H1 (cell line): Measurements from ENCODE around the gene CAMTA1. TPM values are rescaled to one million over a fixed set of nuclear protein-coding genes. Genes with fewer than 3 reads are reported as not detected.

Source experiments
- CTCF ChIA-PET: fragments of 300-600 bp; sonication (Branson Sonifier 250); formaldehyde crosslinking; loops from one replicate; lab custom pipeline; 2021; ENCODE audit not compliant: partially characterized antibody; lab: Charles Lee
- POLR2A ChIA-PET: fragments of 300-600 bp; sonication (Branson Sonifier 250); formaldehyde crosslinking; loops from one replicate; lab custom pipeline; 2021; ENCODE audit warnings: inconsistent platforms; ENCODE audit not compliant: partially characterized antibody; lab: Charles Lee
- DNase-seq, 2 experiments: peaks; one replicate each; pipeline versions ENCODE4 v3.0.0 to v3.0.0-alpha.2; 2010 to 2022; ENCODE audit warnings: low spot score in 2 of 2, low read depth in 1 of 2, mixed read lengths in 1 of 2
- FAIRE-seq: peaks from 2 replicates; lab custom pipeline; 2011; peaks lifted over from hg19 to GRCh38; lab: Jason Lieb, UNC
- H2AFZ ChIP-seq: 2 replicates; pipeline ENCODE4 v1.8.1; 2012; ENCODE audit warnings: low read length, inconsistent platforms
- H2AK5ac ChIP-seq: 2 replicates; pipeline ENCODE4 v1.6.1; 2013; ENCODE audit warnings: low read depth, low read length
- H2BK120ac ChIP-seq: replicated peaks from 2 replicates; pipeline ENCODE3; 2013; ENCODE audit warnings: low read depth, low read length, inconsistent platforms
- H2BK12ac ChIP-seq: 2 replicates; pipeline ENCODE4 v1.6.1; 2013; ENCODE audit warnings: low read depth, low read length
- H2BK15ac ChIP-seq: 2 replicates; pipeline ENCODE4 v1.6.1; 2013; ENCODE audit warnings: low read length
- H2BK20ac ChIP-seq: 2 replicates; pipeline ENCODE4 v1.6.1; 2013; ENCODE audit warnings: low read length
- H2BK5ac ChIP-seq: 2 replicates; pipeline ENCODE4 v1.6.1; 2013; ENCODE audit warnings: low read depth, low read length
- H3K14ac ChIP-seq: 2 replicates; pipeline ENCODE4 v1.6.1; 2013; ENCODE audit warnings: inconsistent platforms; ENCODE audit not compliant: insufficient read length
- H3K18ac ChIP-seq: 2 replicates; pipeline ENCODE4 v1.6.1; 2013; ENCODE audit warnings: low read length; ENCODE audit errors: extremely low read depth
- H3K23ac ChIP-seq: 2 replicates; pipeline ENCODE4 v1.6.1; 2013; ENCODE audit warnings: inconsistent platforms; ENCODE audit not compliant: insufficient read length
- H3K23me2 ChIP-seq: 2 replicates; pipeline ENCODE4 v1.6.1; 2013; ENCODE audit warnings: low read depth, low read length
- H3K27ac ChIP-seq: 2 replicates; pipeline ENCODE4 v1.6.1; 2011; ENCODE audit warnings: low read depth, low read length, inconsistent platforms
- H3K27me3 ChIP-seq, 4 experiments: replicated peaks in 1 of 4; 1 replicate in 1 of 4; 2 replicates in 3 of 4; pipeline versions ENCODE4 v1.6.1 to v1.8.1; 2011 to 2013; ENCODE audit warnings: low read length in 3 of 4, mild to moderate bottlenecking in 3 of 4, inconsistent platforms in 2 of 4, mixed read lengths in 2 of 4, moderate library complexity in 1 of 4; ENCODE audit not compliant: control insufficient read depth in 3 of 4, insufficient read depth in 3 of 4; ENCODE audit errors: extremely low read depth in 1 of 4
- H3K36me3 ChIP-seq, 4 experiments: 2 replicates each; pipeline versions ENCODE4 v1.6.1 to v1.8.1; 2011 to 2013; ENCODE audit warnings: mild to moderate bottlenecking in 4 of 4, low read length in 3 of 4, moderate library complexity in 2 of 4, control low read depth in 1 of 4, inconsistent platforms in 1 of 4; ENCODE audit not compliant: insufficient read depth in 4 of 4, control insufficient read depth in 2 of 4
- H3K4ac ChIP-seq: replicated peaks from 2 replicates; pipeline ENCODE3; 2013; ENCODE audit warnings: low read length, low read depth, mixed read lengths, inconsistent platforms; ENCODE audit not compliant: insufficient read length
- H3K4me1 ChIP-seq, 4 experiments: replicated peaks in 1 of 4; 1 replicate in 1 of 4; 2 replicates in 3 of 4; pipeline versions ENCODE4 v1.6.1 to v1.8.1; 2011 to 2013; ENCODE audit warnings: low read length in 3 of 4, inconsistent platforms in 2 of 4, mixed read lengths in 1 of 4; ENCODE audit not compliant: insufficient read depth in 4 of 4, control insufficient read depth in 3 of 4
- H3K4me2 ChIP-seq, 2 experiments: 2 replicates each; pipeline versions ENCODE4 v1.6.1 to v1.8.1; 2011 to 2013; ENCODE audit warnings: low read depth in 2 of 2, low read length in 2 of 2, control low read depth in 1 of 2, inconsistent platforms in 1 of 2, mild to moderate bottlenecking in 1 of 2; ENCODE audit not compliant: insufficient read depth in 1 of 2
- H3K4me3 ChIP-seq, 4 experiments: fragments of 200-600, 300-600 bp in 1 of 4; sonication (generic), shearing (Covaris generic), sonication (Bioruptor Twin) in 1 of 4; 2 replicates each; pipeline versions ENCODE4 v1.5.1 to v1.8.1; 2011 to 2016; ENCODE audit warnings: low read length in 4 of 4, low read depth in 3 of 4, control low read depth in 2 of 4, inconsistent platforms in 2 of 4, mild to moderate bottlenecking in 2 of 4, mixed read lengths in 1 of 4, moderate library complexity in 1 of 4; ENCODE audit not compliant: insufficient read depth in 2 of 4; ENCODE audit errors: extremely low read depth in 1 of 4
- H3K56ac ChIP-seq: replicated peaks from 2 replicates; pipeline ENCODE3; 2013; ENCODE audit warnings: low read depth, mild to moderate bottlenecking, mixed read lengths, low read length, inconsistent platforms; ENCODE audit not compliant: insufficient read length
- H3K79me1 ChIP-seq: 2 replicates; pipeline ENCODE4 v1.6.1; 2013; ENCODE audit warnings: low read depth, low read length, control low read depth
- H3K79me2 ChIP-seq, 2 experiments: 2 replicates each; pipeline versions ENCODE4 v1.6.1 to v1.8.1; 2012 to 2013; ENCODE audit warnings: low read length in 2 of 2, mild to moderate bottlenecking in 2 of 2, inconsistent platforms in 1 of 2; ENCODE audit not compliant: insufficient read depth in 2 of 2, control insufficient read depth in 1 of 2
- H3K9ac ChIP-seq, 4 experiments: replicated peaks in 1 of 4; 1 replicate in 1 of 4; 2 replicates in 3 of 4; pipeline versions ENCODE4 v1.6.1 to v1.8.1; 2011 to 2013; ENCODE audit warnings: low read depth in 3 of 4, low read length in 3 of 4, control low read depth in 2 of 4, mild to moderate bottlenecking in 2 of 4, moderate library complexity in 2 of 4, inconsistent platforms in 1 of 4; ENCODE audit errors: extremely low read depth in 1 of 4
- H3K9me3 ChIP-seq, 2 experiments: 2 replicates each; pipeline versions ENCODE4 v1.6.1 to v1.8.1; 2012 to 2013; ENCODE audit warnings: mild to moderate bottlenecking in 2 of 2, moderate library complexity in 2 of 2, control low read depth in 1 of 2, inconsistent platforms in 1 of 2, low read depth in 1 of 2, low read length in 1 of 2, mixed read lengths in 1 of 2; ENCODE audit not compliant: insufficient read depth in 2 of 2
- H4K20me1 ChIP-seq, 2 experiments: replicated peaks in 1 of 2; 2 replicates each; pipeline versions ENCODE3 to v1.8.1; 2011 to 2013; ENCODE audit warnings: inconsistent platforms in 2 of 2, low read length in 2 of 2, mild to moderate bottlenecking in 1 of 2; ENCODE audit not compliant: insufficient read depth in 2 of 2, control insufficient read depth in 1 of 2
- H4K5ac ChIP-seq: 2 replicates; pipeline ENCODE4 v1.6.1; 2013; ENCODE audit warnings: low read length, low read depth, mixed read lengths, inconsistent platforms; ENCODE audit not compliant: insufficient read length
- H4K8ac ChIP-seq: 2 replicates; pipeline ENCODE4 v1.8.0; 2013; ENCODE audit warnings: mild to moderate bottlenecking, moderate library complexity, low read length, inconsistent platforms; ENCODE audit not compliant: insufficient read depth; ENCODE audit errors: extremely low read depth
- H4K91ac ChIP-seq: replicated peaks from 2 replicates; pipeline ENCODE3; 2013; ENCODE audit warnings: low read length, mixed read lengths, inconsistent platforms; ENCODE audit not compliant: insufficient read length
- CBX8 ChIP-seq: fragments of 300-800, 300-1000 bp; sonication (generic); IDR thresholded peaks from 2 replicates; pipeline ENCODE4 v1.7.1; 2016; ENCODE audit warnings: low read depth, low read length, borderline replicate concordance
- FOSL1 ChIP-seq: IDR thresholded peaks from 2 replicates; pipeline ENCODE4 v1.6.1; 2011; ENCODE audit warnings: mild to moderate bottlenecking, low read depth, low read length, moderate library complexity; ENCODE audit not compliant: insufficient read depth
- GABPA ChIP-seq: IDR thresholded peaks from 2 replicates; pipeline ENCODE4 v1.6.1; 2011; ENCODE audit warnings: mild to moderate bottlenecking, low read length, moderate library complexity, borderline replicate concordance; ENCODE audit not compliant: insufficient read depth
- MAX ChIP-seq: IDR thresholded peaks from 2 replicates; pipeline ENCODE4 v1.6.1; 2012; ENCODE audit warnings: inconsistent platforms
- RBBP5 ChIP-seq: IDR thresholded peaks from 2 replicates; pipeline ENCODE4 v1.7.1; 2012; ENCODE audit warnings: low read depth, mild to moderate bottlenecking, inconsistent platforms, low read length, moderate library complexity, borderline replicate concordance
- SIN3A ChIP-seq, 2 experiments: IDR thresholded peaks in 1 of 2; conservative IDR thresholded peaks in 1 of 2; 2 replicates each; pipeline ENCODE4 v1.6.1; 2011 to 2012; ENCODE audit warnings: low read length in 2 of 2, improper control_type of control experiment in 1 of 2, low read depth in 1 of 2, mild to moderate bottlenecking in 1 of 2
- SRF ChIP-seq: IDR thresholded peaks from 2 replicates; pipeline ENCODE4 v1.6.1; 2011; ENCODE audit warnings: mild to moderate bottlenecking, low read depth, low read length, moderate library complexity
- SUZ12 ChIP-seq: fragments of 200-600 bp; sonication (generic); IDR thresholded peaks from 2 replicates; pipeline ENCODE4 v1.6.1; 2012; ENCODE audit warnings: mild to moderate bottlenecking, inconsistent platforms, low read length, moderate library complexity, mixed read lengths
- WGBS, 2 experiments: shearing (Covaris generic) in 1 of 2; methylation state at CpG; one replicate each; pipeline versions ENCODE4 v1.1.6 to v1.1.7; 2013 to 2015; ENCODE audit warnings: low lambda C conversion rate in 2 of 2, mixed read lengths in 2 of 2, inconsistent platforms in 1 of 2, low coverage in 1 of 2, missing lambda C conversion rate in 1 of 2; ENCODE audit not compliant: insufficient replicate concordance in 2 of 2, insufficient coverage in 1 of 2, insufficient read length in 1 of 2; ENCODE audit errors: extremely low coverage in 1 of 2, missing lambda C conversion rate in 1 of 2; 5-methylcytosine and 5-hydroxymethylcytosine counted together
- polyA plus RNA-seq, 7 experiments: library from polyadenylated mRNA; depleted of rRNA in 3 of 7; stranded (reverse) in 5 of 7; unstranded in 2 of 7; fragments of >200 nt in 5 of 7; fragments of 200-250 nt in 2 of 7; gene quantifications; 1 replicate in 5 of 7; 2 replicates in 1 of 7; 4 replicates in 1 of 7; pipeline versions ENCODE4 v1.2.1 to v1.2.3, GENCODE V29; 2011 to 2013; ENCODE audit warnings: missing spikeins in 2 of 7, mixed read lengths in 2 of 7
- total RNA-seq: library from RNA; stranded (reverse); fragmentation: NEBNext Ultra II Directional; extraction: Animal tissue kit (Norgen Biotek cat#: 25700); gene quantifications from 2 replicates; pipeline ENCODE4 v1.2.1, GENCODE V29; 2021

The CAMTA1 gene
- total and polyA plus RNA-seq, 2 of the 8 experiments (the other 6 are each of a cell fraction or from before 2014, with no cell fraction given), result 65.0 to 119 TPM

GRCh38 chr1:7329868-7330615 is 544.8 kb downstream of the CAMTA1 start:
- Histone ChIP-seq H2BK15ac (no peak overlapping the region), H2AFZ (no peak overlapping the region), H3K4ac (no peak overlapping the region), H3K79me2 (no peaks in the 10 kb centered on the region), H3K14ac (no peak overlapping the region), H3K27ac (no peak overlapping the region), H3K9me3 (no peaks in the 10 kb centered on the region; a peak in 1 of 4 replicates), H2BK120ac (no peak overlapping the region), H3K18ac (no peak overlapping the region), H4K8ac (no peak overlapping the region), H3K27me3 (no peaks in the 10 kb centered on the region), H4K5ac (no peak overlapping the region), H4K91ac (no peak overlapping the region), H3K4me2 (no peak overlapping the region), H3K4me3 (no peak overlapping the region), H3K36me3 (no peaks in the 10 kb centered on the region), H3K23me2 (no peaks in the 10 kb centered on the region), H3K4me1 (peaks cover 2 to 8% (median 4%) of the 10 kb centered on the region in 4 experiments; a peak in 3 of 7 replicates), H2BK20ac (no peak overlapping the region), H3K56ac (no peak overlapping the region), H2BK12ac (no peak overlapping the region), H4K20me1 (no peaks in the 10 kb centered on the region), H2AK5ac (no peak overlapping the region), H3K79me1 (no peaks in the 10 kb centered on the region; the same call in 1 of the 2 replicates), H2BK5ac (no peak overlapping the region), H3K23ac (no peak overlapping the region), H3K9ac (no peak overlapping the region)
- 90% methylated on average over 13 of the region's 15 CpGs; no CpG with 5 or more reads in 1 of the 2 experiments for WGBS, 2 experiments
- ChIA-PET POLR2A (no interaction called here), CTCF (interaction anchor here (0.6 kb wide), 1 partner anchor 21 kb away, joined by 3 read pairs; no protein-coding TSS in a partner anchor)
- peak in 1 of 2 experiments; percentile 19 for DNase-seq
- FAIRE-seq, result no peak
- TF ChIP-seq RBBP5 (no peak), MAX (no peak), CBX8 (no peak), SUZ12 (no peak), SIN3A (conservative IDR thresholded peaks at IDR 0.05 in 1 of 2, IDR thresholded peaks at IDR 0.05 in 1 of 2; ENCODE audit: low read depth in 1 of 2, low read length in 2 of 2) (no peak), SRF (no peak), FOSL1 (no peak), GABPA (no peak)
